Astrocyte (in vitro differentiated cells and primary cell): Measurements from ENCODE around the gene BPIFB6. TPM values are rescaled to one million over a fixed set of nuclear protein-coding genes. Genes with fewer than 3 reads are reported as not detected.

ENCODE experiments used
- DNase-seq: peaks from one replicate; pipeline ENCODE4 v3.0.0-alpha.2; 2010; ENCODE audit warnings: low read depth
- FAIRE-seq: peaks from 2 replicates; lab custom pipeline; 2011; peaks lifted over from hg19 to GRCh38; lab: Jason Lieb, UNC
- H2AFZ ChIP-seq: 2 replicates; pipeline ENCODE4 v1.6.0; 2012; ENCODE audit warnings: low read depth, low read length, inconsistent platforms
- H3K27ac ChIP-seq: 2 replicates; pipeline ENCODE4 v1.5.1; 2011; ENCODE audit warnings: low read depth, low read length, inconsistent platforms
- H3K27me3 ChIP-seq: 2 replicates; pipeline ENCODE4 v1.6.0; 2011; ENCODE audit warnings: low read length, inconsistent platforms; ENCODE audit not compliant: insufficient read depth
- H3K36me3 ChIP-seq: 2 replicates; pipeline ENCODE4 v1.5.1; 2011; ENCODE audit warnings: low read length, inconsistent platforms; ENCODE audit not compliant: insufficient read depth
- H3K4me1 ChIP-seq: 2 replicates; pipeline ENCODE4 v1.5.1; 2011; ENCODE audit warnings: low read length, inconsistent platforms; ENCODE audit not compliant: insufficient read depth
- H3K4me2 ChIP-seq: 2 replicates; pipeline ENCODE4 v1.6.0; 2012; ENCODE audit warnings: low read length, inconsistent platforms
- H3K4me3 ChIP-seq: 2 replicates; pipeline ENCODE4 v1.5.1; 2011; ENCODE audit warnings: low read depth, mild to moderate bottlenecking, low read length, inconsistent platforms; ENCODE audit not compliant: insufficient read depth
- H3K79me2 ChIP-seq: 2 replicates; pipeline ENCODE4 v1.6.0; 2012; ENCODE audit warnings: mild to moderate bottlenecking, low read length, inconsistent platforms; ENCODE audit not compliant: insufficient read depth
- H3K9ac ChIP-seq: 2 replicates; pipeline ENCODE4 v1.6.0; 2012; ENCODE audit warnings: mild to moderate bottlenecking, low read length, inconsistent platforms
- H3K9me3 ChIP-seq: 2 replicates; pipeline ENCODE4 v1.5.1; 2012; ENCODE audit warnings: low read depth, mild to moderate bottlenecking, low read length, inconsistent platforms; ENCODE audit not compliant: insufficient read depth
- H4K20me1 ChIP-seq: 2 replicates; pipeline ENCODE4 v1.6.0; 2012; ENCODE audit warnings: low read length, inconsistent platforms; ENCODE audit not compliant: insufficient read depth
- H3K27ac Mint-ChIP-seq: one replicate; pipeline ENCODE4 v1.8.0; 2021; ENCODE audit warnings: mild to moderate bottlenecking, mixed read lengths; ENCODE audit not compliant: unreplicated experiment
- H3K27me3 Mint-ChIP-seq: one replicate; pipeline ENCODE4 v1.8.0; 2021; ENCODE audit warnings: low read depth, mixed read lengths; ENCODE audit not compliant: unreplicated experiment
- H3K36me3 Mint-ChIP-seq: one replicate; pipeline ENCODE4 v1.8.0; 2021; ENCODE audit warnings: low read depth, mixed read lengths; ENCODE audit not compliant: unreplicated experiment
- H3K4me1 Mint-ChIP-seq: one replicate; pipeline ENCODE4 v1.8.0; 2021; ENCODE audit warnings: low read depth, mixed read lengths; ENCODE audit not compliant: unreplicated experiment
- H3K4me3 Mint-ChIP-seq: one replicate; pipeline ENCODE4 v1.8.0; 2021; ENCODE audit warnings: mild to moderate bottlenecking, moderate library complexity, mixed read lengths; ENCODE audit not compliant: unreplicated experiment
- H3K9me3 Mint-ChIP-seq: one replicate; pipeline ENCODE4 v1.8.0; 2021; ENCODE audit warnings: mild to moderate bottlenecking, mixed read lengths; ENCODE audit not compliant: unreplicated experiment
- EZH2 ChIP-seq: IDR thresholded peaks from 2 replicates; pipeline ENCODE4 v1.6.1; 2012; ENCODE audit warnings: mild to moderate bottlenecking, low read length, inconsistent platforms; ENCODE audit not compliant: insufficient read depth
- total RNA-seq: library from RNA; stranded (reverse); gene quantifications from 2 replicates; pipeline ENCODE4 v1.2.1, GENCODE V29; 2021
- TF ChIP-seq, protein P1 (sequence below): IDR thresholded peaks from 2 replicates; pipeline ENCODE4 v1.5.1; 2011; ENCODE audit warnings: low read depth, mild to moderate bottlenecking, inconsistent platforms, low read length, moderate library complexity; ENCODE audit not compliant: insufficient read depth

Gene BPIFB6
- total RNA-seq, 1 donor from 2014 or later = not detected

DNA sequence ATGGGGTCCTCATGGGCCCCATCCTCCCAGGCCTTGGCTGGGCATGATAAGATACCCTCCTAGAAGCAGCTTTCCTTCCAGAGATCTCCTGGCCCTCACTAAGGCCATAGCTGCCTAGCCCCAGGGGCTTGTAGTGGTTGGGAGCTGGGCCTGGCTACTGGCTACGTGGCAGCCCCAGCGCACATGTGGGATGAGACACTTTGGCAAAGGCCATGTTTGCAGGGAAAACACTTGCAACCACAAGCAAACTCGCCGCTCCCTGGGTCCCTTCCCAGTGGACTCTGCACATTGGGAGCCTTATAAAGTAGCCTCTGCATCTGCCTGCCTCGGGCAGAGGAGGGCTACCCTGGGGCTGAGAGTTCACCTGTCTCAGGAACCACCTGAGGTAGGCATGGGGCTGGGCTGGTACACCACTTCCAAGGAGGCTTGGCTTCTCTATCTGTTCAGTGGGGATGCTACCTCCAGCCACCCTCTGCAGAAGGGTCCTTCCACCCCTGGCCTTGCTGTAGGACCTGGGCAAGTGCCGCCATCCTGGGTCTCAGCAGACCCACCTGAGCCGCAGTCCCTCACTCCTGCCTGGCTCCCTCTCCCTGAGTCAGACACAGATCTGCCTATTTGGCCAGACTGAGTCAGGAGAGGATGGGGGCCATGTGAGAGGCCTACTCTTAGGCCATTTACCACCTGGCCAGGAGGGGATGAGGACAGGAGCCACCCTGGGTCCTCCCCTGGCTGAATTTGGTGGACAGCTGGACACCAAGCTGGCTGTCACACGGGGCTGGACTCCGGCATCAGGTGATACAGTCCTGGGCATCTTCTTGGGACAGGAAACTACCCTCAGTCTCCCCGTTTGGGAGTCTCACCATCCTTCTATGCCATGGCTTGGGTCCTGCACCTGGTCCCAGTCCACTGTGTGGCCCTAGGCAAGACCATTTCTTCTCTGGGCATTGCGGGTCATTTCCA, 23.8 kb upstream of the BPIFB6 start, which contains the start of gene BPIFB2:
TSS of gene BPIFB2 (plus strand) at position 329 of the 960 bp plus-strand sequence. CDS start 871 bp downstream, outside the sequence.
- no peaks in the 10 kb centered on the region for H4K20me1 ChIP-seq
- no peaks in the 10 kb centered on the region for H3K4me1 Mint-ChIP-seq
- H3K27ac Mint-ChIP-seq = no peak within 1 kb of the TSS

DNA sequence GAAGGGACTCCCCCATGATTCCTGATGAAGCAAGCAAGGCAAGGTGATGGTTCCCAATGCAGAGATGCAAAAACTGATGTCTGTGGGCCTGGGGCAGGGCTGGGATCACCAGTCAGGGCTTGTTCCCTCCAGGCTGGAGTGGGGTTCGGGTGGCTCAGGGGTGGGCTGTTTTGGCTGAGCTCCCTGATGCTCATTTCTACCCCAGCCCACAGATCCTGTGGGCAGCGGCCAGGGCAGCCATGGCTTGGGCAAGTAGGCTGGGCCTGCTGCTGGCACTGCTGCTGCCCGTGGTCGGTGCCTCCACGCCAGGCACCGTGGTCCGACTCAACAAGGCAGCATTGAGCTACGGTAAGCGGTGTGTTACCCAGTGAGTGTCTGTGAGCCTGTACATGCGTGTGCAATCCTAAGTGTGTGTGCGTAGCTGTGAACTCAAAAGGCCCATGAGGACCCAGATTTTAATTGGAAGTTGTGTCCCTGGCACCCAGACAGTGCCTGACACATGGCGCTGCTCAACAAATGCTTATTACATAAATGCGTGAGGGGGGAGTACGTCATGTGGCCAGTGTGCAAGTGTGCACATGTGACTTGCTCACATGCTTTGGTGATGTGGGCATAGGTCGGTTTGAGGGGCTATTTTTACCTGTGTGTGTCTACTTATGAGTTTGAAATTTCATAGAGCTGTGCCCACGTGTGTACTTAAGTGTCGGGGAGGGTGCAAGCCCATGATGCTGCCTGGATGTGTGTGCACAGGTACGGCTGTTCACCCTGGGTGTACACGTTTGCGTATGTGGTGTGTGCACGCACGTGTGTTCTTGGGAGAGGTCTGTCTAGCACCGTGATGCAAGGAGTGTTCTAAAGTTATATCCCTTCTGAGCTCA, 22.9 kb upstream of the BPIFB6 start:
- Histone ChIP-seq H3K4me1 (no peaks in the 10 kb centered on the region), H3K27ac (no peak overlapping the region), H3K9me3 (no peaks in the 10 kb centered on the region), H3K4me3 (no peak overlapping the region), H3K79me2 (no peaks in the 10 kb centered on the region), H3K9ac (no peak overlapping the region), H2AFZ (no peak overlapping the region), H3K36me3 (no peaks in the 10 kb centered on the region), H4K20me1 (no peaks in the 10 kb centered on the region), H3K4me2 (no peak overlapping the region), H3K27me3 (no peaks in the 10 kb centered on the region)
- H3K4me3 Mint-ChIP-seq = no peak overlapping the region
- TF ChIP-seq, protein P1, sequence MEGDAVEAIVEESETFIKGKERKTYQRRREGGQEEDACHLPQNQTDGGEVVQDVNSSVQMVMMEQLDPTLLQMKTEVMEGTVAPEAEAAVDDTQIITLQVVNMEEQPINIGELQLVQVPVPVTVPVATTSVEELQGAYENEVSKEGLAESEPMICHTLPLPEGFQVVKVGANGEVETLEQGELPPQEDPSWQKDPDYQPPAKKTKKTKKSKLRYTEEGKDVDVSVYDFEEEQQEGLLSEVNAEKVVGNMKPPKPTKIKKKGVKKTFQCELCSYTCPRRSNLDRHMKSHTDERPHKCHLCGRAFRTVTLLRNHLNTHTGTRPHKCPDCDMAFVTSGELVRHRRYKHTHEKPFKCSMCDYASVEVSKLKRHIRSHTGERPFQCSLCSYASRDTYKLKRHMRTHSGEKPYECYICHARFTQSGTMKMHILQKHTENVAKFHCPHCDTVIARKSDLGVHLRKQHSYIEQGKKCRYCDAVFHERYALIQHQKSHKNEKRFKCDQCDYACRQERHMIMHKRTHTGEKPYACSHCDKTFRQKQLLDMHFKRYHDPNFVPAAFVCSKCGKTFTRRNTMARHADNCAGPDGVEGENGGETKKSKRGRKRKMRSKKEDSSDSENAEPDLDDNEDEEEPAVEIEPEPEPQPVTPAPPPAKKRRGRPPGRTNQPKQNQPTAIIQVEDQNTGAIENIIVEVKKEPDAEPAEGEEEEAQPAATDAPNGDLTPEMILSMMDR = no peak
- no peak for TF ChIP-seq EZH2
- H3K36me3 Mint-ChIP-seq = no peaks in the 10 kb centered on the region
- peaks cover 31% of the 10 kb centered on the region for H3K27me3 Mint-ChIP-seq
- H3K4me1 Mint-ChIP-seq = no peaks in the 10 kb centered on the region
- H3K9me3 Mint-ChIP-seq = peaks cover 2% of the 10 kb centered on the region
- DNase-seq (no peak), FAIRE-seq (no peak)
- H3K27ac Mint-ChIP-seq = no peak overlapping the region

More for the DNA sequence above, 23.8 kb upstream of the BPIFB6 start, which contains the start of gene BPIFB2:
- H3K4me1 ChIP-seq = no peaks in the 10 kb centered on the region
- Mint-ChIP-seq H3K4me3 (no peak within 1 kb of the TSS), H3K27me3 (peaks cover 35% of the 10 kb centered on the region), H3K9me3 (peaks cover 2% of the 10 kb centered on the region), H3K36me3 (no peaks in the 10 kb centered on the region)
- no peaks in the 10 kb centered on the region for H3K79me2 ChIP-seq
- H3K9ac ChIP-seq = no peak within 1 kb of the TSS
- H3K36me3 ChIP-seq = no peaks in the 10 kb centered on the region
- H3K9me3 ChIP-seq = no peaks in the 10 kb centered on the region
- H3K27me3 ChIP-seq = no peaks in the 10 kb centered on the region
- H3K4me3 ChIP-seq = no peak within 1 kb of the TSS
- H3K27ac ChIP-seq = no peak within 1 kb of the TSS
- TF ChIP-seq EZH2 = no peak
- TF ChIP-seq, protein P1 = no peak
- H3K4me2 ChIP-seq = no peak within 1 kb of the TSS
- no peak within 1 kb of the TSS for H2AFZ ChIP-seq
- no peak for FAIRE-seq
- no peak for DNase-seq
